ENCODE measurements around the gene ACTL10. TPM values are rescaled to one million over a fixed set of nuclear protein-coding genes. Genes with fewer than 3 reads are reported as not detected.
A peak's percentile ranks its signal among the peaks of the same experiment; 100 is the strongest.

The ACTL10 gene
- total and polyA plus RNA-seq, 2 of the 13 experiments (the other 11 are each of a cell fraction or from before 2014, with no cell fraction given), result not detected

- 0 out of 2 replicates have a peak, but pooled peaks have one; percentile 44 for TF ChIP-seq ZBTB34 (CRISPR knock-in tag; IDR thresholded peaks at IDR 0.05)
- peak; percentile 66; the same call in 1 of the 2 replicates for TF ChIP-seq ZSCAN5A (CRISPR knock-in tag; IDR thresholded peaks at IDR 0.05; ENCODE audit: borderline replicate concordance)
- TF ChIP-seq ZNF619 (CRISPR knock-in tag; IDR thresholded peaks at IDR 0.05), result no peak
- TF ChIP-seq ZNF660 (CRISPR knock-in tag; IDR thresholded peaks at IDR 0.05; ENCODE audit: borderline replicate concordance, low read depth), result no peak
- TF ChIP-seq ONECUT2 (CRISPR knock-in tag; IDR thresholded peaks at IDR 0.05), result no peak
- no peak for TF ChIP-seq ZIK1 (CRISPR knock-in tag; IDR thresholded peaks at IDR 0.05; ENCODE audit: borderline replicate concordance, low read depth)
- 0 out of 2 replicates have a peak, but pooled peaks have one; percentile 23 for TF ChIP-seq ZNF556 (CRISPR knock-in tag; IDR thresholded peaks at IDR 0.05; ENCODE audit: borderline replicate concordance)
- TF ChIP-seq ZNF263 (CRISPR knock-in tag; IDR thresholded peaks at IDR 0.05), result no peak
- TF ChIP-seq ZNF629 (CRISPR knock-in tag; conservative IDR thresholded peaks at IDR 0.05), result no peak
- TF ChIP-seq RFXANK (CRISPR knock-in tag; IDR thresholded peaks at IDR 0.05), result no peak
- no peak for TF ChIP-seq ZFYVE20 (CRISPR knock-in tag; IDR thresholded peaks at IDR 0.05; ENCODE audit: borderline replicate concordance, low read depth)
- no peak for TF ChIP-seq AKNA (CRISPR knock-in tag; IDR thresholded peaks at IDR 0.05; ENCODE audit: borderline replicate concordance)
- TF ChIP-seq ZNF232 (CRISPR knock-in tag; IDR thresholded peaks at IDR 0.05; ENCODE audit: borderline replicate concordance), result 0 out of 2 replicates have a peak, but pooled peaks have one; percentile 9
- TF ChIP-seq ATRX (CRISPR knock-in tag; IDR thresholded peaks at IDR 0.05; ENCODE audit: borderline replicate concordance), result no peak
- TF ChIP-seq FOSL2 (CRISPR knock-in tag; IDR thresholded peaks at IDR 0.05), result 0 out of 2 replicates have a peak, but pooled peaks have one; percentile 14
- no peak for TF ChIP-seq MATR3 (CRISPR knock-in tag; IDR thresholded peaks at IDR 0.05)
- no peak for TF ChIP-seq MTERF4 (CRISPR knock-in tag; IDR thresholded peaks at IDR 0.05)
- 0 out of 2 replicates have a peak, but pooled peaks have one; percentile 44 for TF ChIP-seq ZNF513 (CRISPR knock-in tag; conservative IDR thresholded peaks at IDR 0.05)
- TF ChIP-seq ZNF20 (CRISPR knock-in tag; IDR thresholded peaks at IDR 0.05), result no peak
Measured at GRCh38 chr20:33653900-33654596, 12.7 kb upstream of the ACTL10 start (continued).
